Measurements from ENCODE around the gene FAT1.

DNA sequence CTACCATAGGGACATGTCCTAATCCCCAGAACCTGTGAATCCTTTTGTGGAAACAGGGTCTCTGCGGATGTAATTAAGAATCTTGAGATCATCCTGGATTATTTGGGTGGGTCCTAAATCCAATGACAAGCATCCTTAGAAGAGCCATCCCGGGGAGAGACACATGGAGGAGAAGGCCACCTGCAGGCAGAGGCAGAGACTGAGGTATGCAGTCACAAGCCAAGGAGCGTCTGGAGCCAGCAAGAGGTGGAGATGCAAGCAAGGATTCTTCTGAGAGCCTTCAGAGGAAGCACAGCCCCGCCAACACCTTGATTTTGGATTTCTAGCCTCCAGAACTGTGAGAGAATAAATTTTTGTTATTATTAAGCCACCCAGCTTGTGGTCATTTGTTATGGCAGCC is 13.8 kb upstream of the FAT1 start:
- TF ChIP-seq, protein P1, sequence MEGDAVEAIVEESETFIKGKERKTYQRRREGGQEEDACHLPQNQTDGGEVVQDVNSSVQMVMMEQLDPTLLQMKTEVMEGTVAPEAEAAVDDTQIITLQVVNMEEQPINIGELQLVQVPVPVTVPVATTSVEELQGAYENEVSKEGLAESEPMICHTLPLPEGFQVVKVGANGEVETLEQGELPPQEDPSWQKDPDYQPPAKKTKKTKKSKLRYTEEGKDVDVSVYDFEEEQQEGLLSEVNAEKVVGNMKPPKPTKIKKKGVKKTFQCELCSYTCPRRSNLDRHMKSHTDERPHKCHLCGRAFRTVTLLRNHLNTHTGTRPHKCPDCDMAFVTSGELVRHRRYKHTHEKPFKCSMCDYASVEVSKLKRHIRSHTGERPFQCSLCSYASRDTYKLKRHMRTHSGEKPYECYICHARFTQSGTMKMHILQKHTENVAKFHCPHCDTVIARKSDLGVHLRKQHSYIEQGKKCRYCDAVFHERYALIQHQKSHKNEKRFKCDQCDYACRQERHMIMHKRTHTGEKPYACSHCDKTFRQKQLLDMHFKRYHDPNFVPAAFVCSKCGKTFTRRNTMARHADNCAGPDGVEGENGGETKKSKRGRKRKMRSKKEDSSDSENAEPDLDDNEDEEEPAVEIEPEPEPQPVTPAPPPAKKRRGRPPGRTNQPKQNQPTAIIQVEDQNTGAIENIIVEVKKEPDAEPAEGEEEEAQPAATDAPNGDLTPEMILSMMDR (IDR thresholded peaks at IDR 0.05) = no peak
- TF ChIP-seq POLR2A (IDR thresholded peaks at IDR 0.05) (no peak), POLR2AphosphoS5 (IDR thresholded peaks at IDR 0.05) (no peak)

Measured in suprapubic skin (tissue), 4 donors.